ENCODE data around the gene KLHL3. TPM values are rescaled to one million over a fixed set of nuclear protein-coding genes. Genes with fewer than 3 reads are reported as not detected.
A peak's percentile ranks its signal among the peaks of the same experiment; 100 is the strongest.

Gene KLHL3
- total RNA-seq, 3 donors from 2014 or later, result 4.2 to 6.7 (median 5.4) TPM

- Histone ChIP-seq H3K4me3 (no peak overlapping the region), H3K9me3 (no peaks in the 10 kb centered on the region), H3K4me1 (ENCODE audit: low read depth) (peaks cover 8% of the 10 kb centered on the region), H3K36me3 (ENCODE audit: low read depth) (no peaks in the 10 kb centered on the region)
- no peak for DNase-seq
- intact Hi-C loops (cut with DNase I, micrococcal nuclease), result loop anchor here (5.0 to 10.0 kb wide), 4 partner anchors 77 to 107 kb away; no protein-coding TSS in a partner anchor
- ATAC-seq, result no peak
- TF ChIP-seq CTCF (IDR thresholded peaks at IDR 0.05), result no peak
Observed at GRCh38 chr5:137739737-137740136, 3.8 kb upstream of the KLHL3 start.

- ATAC-seq (no peak), DNase-seq (no peak)
- Histone ChIP-seq H3K36me3 (ENCODE audit: low read depth) (no peaks in the 10 kb centered on the region), H3K4me1 (ENCODE audit: low read depth) (peaks cover 8% of the 10 kb centered on the region), H3K4me3 (no peak overlapping the region), H3K9me3 (no peaks in the 10 kb centered on the region)
- TF ChIP-seq CTCF (IDR thresholded peaks at IDR 0.05), result no peak
- intact Hi-C loops (cut with DNase I, micrococcal nuclease), result loop anchor here (10.0 kb wide), 2 partner anchors 84 to 104 kb away; no protein-coding TSS in a partner anchor
Observed at GRCh38 chr5:137738947-137739346, 3.1 kb upstream of the KLHL3 start.

- no peaks in the 10 kb centered on the region for H3K36me3 ChIP-seq (ENCODE audit: low read depth)
- peaks cover 8% of the 10 kb centered on the region for H3K4me1 ChIP-seq (ENCODE audit: low read depth)
- ATAC-seq (peak; percentile 82), DNase-seq (peak in 1 of 3 donors; percentile 52)
- H3K4me3 ChIP-seq, result no peak overlapping the region
- intact Hi-C loops (cut with DNase I, micrococcal nuclease), result loop anchor here (10.0 kb wide), 2 partner anchors 83 to 103 kb away; no protein-coding TSS in a partner anchor
- TF ChIP-seq CTCF (IDR thresholded peaks at IDR 0.05), result no peak
- no peaks in the 10 kb centered on the region for H3K9me3 ChIP-seq
Observed at GRCh38 chr5:137737349-137738131, 1.7 kb upstream of the KLHL3 start.

- intact Hi-C loops (cut with DNase I, micrococcal nuclease), result loop anchor here (10.0 kb wide), 2 partner anchors 82 to 102 kb away; no protein-coding TSS in a partner anchor
- DNase-seq (no peak), ATAC-seq (no peak)
- no peak for TF ChIP-seq CTCF (IDR thresholded peaks at IDR 0.05)
- Histone ChIP-seq H3K9me3 (no peaks in the 10 kb centered on the region), H3K4me1 (ENCODE audit: low read depth) (peaks cover 8% of the 10 kb centered on the region), H3K36me3 (ENCODE audit: low read depth) (no peaks in the 10 kb centered on the region), H3K4me3 (no peak overlapping the region)
Observed at GRCh38 chr5:137736496-137736895, 607 bp upstream of the KLHL3 start.

GRCh38 chr5:137734962-137735554, 831 bp downstream of the KLHL3 start:
- intact Hi-C loops (cut with DNase I, micrococcal nuclease), result loop anchor here (10.0 kb wide), 2 partner anchors 80 to 100 kb away; no protein-coding TSS in a partner anchor
- peaks cover 8% of the 10 kb centered on the region for H3K4me1 ChIP-seq (ENCODE audit: low read depth)
- H3K36me3 ChIP-seq (ENCODE audit: low read depth), result no peaks in the 10 kb centered on the region
- H3K4me3 ChIP-seq, result no peak overlapping the region
- TF ChIP-seq CTCF (IDR thresholded peaks at IDR 0.05), result no peak
- no peaks in the 10 kb centered on the region for H3K9me3 ChIP-seq
- ATAC-seq, result peak; percentile 68
- peak; percentile 41 to 52 (median 52) for DNase-seq

All from mucosa of descending colon (tissue), 3 donors.